ENCODE results near the gene SHC3. TPM values are rescaled to one million over a fixed set of nuclear protein-coding genes. Genes with fewer than 3 reads are reported as not detected.
A peak's percentile ranks its signal among the peaks of the same experiment; 100 is the strongest.

The SHC3 gene
- total and polyA plus RNA-seq, 2 of the 4 experiments (the other 2 are of a cell fraction), result 4.5 to 13.3 TPM

DNA sequence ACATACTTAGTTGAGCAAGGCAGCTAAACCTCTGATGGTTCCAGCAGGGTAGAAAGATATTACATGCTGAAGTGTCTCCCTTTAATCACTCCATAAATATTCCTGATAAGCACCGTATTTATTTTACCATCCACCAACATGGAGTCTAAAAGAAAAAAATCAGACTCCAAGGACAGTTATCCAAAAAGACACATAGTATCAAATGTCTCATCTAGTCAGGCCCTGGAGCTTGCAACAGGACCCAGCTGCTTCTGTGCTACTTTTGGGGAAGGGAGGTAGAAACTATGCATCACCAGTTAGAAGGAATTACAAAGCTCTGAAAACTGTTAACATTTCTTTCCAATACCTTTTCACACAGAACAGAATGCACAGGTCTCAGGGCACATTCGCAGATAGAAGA, 99.2 kb downstream of the SHC3 start:
- Histone ChIP-seq H4K20me1 (ENCODE audit: insufficient read depth, low read length) (no peaks in the 10 kb centered on the region), H3K9me1 (ENCODE audit: insufficient read depth, low read length) (peaks cover 10% of the 10 kb centered on the region), H3K18ac (ENCODE audit: low read depth, low read length) (no peak overlapping the region), H3K36me3 (ENCODE audit: control insufficient read depth, insufficient read depth, low read length) (peaks cover 7% of the 10 kb centered on the region), H3K4me3 (ENCODE audit: insufficient read depth, low read depth, low read length) (no peak overlapping the region), H3K79me1 (ENCODE audit: low read depth in 1 of 2, low read length in 2 of 2) (peaks cover 6 to 7% of the 10 kb centered on the region in 2 experiments; a peak in 3 of 4 replicates), H4K91ac (ENCODE audit: insufficient read depth, low read depth, low read length) (no peak overlapping the region), H2BK20ac (ENCODE audit: low read depth, low read length) (no peak overlapping the region), H3K4me2 (ENCODE audit: low read depth, low read length) (0 out of 2 replicates have a peak overlapping the region, but pooled peaks have one; percentile 10), H4K8ac (ENCODE audit: low read depth in 2 of 2, low read length in 2 of 2) (no peak overlapping the region), H3K4me1 (ENCODE audit: control insufficient read depth, insufficient read depth, low read length) (peaks cover 12% of the 10 kb centered on the region), H2AK5ac (ENCODE audit: low read depth, low read length) (no peak overlapping the region), H2BK120ac (ENCODE audit: low read depth, low read length) (no peak overlapping the region), H2AFZ (replicated peaks; ENCODE audit: low read length, poor library complexity) (no peak overlapping the region), H3K4ac (ENCODE audit: low read depth, low read length) (no peak overlapping the region), H3K9ac (ENCODE audit: low read depth, low read length) (no peak overlapping the region), H2BK5ac (ENCODE audit: low read depth, low read length, poor library complexity, severe bottlenecking) (no peak overlapping the region), H3K27ac (ENCODE audit: insufficient read depth, low read length) (no peak overlapping the region), H3K9me3 (ENCODE audit: control insufficient read depth, insufficient read depth, low read length) (no peaks in the 10 kb centered on the region; the same call in 1 of the 2 replicates), H4K5ac (ENCODE audit: low read depth, low read length) (no peak overlapping the region), H3K56ac (ENCODE audit: extremely low read depth, insufficient read depth, low read length) (no peak overlapping the region), H2AK9ac (replicated peaks; ENCODE audit: low read depth, low read length, poor library complexity) (no peak overlapping the region), H3K23ac (ENCODE audit: low read depth, low read length) (no peak overlapping the region), H2BK15ac (ENCODE audit: low read depth, low read length) (no peak overlapping the region), H3K27me3 (ENCODE audit: control insufficient read depth, insufficient read depth, low read length) (no peaks in the 10 kb centered on the region), H3K14ac (replicated peaks; ENCODE audit: low read depth, low read length) (no peak overlapping the region)
- DNase-seq (peak; percentile 61), ATAC-seq (ENCODE audit: low read depth) (peak; percentile 70)
- dilution Hi-C loops (cut with HindIII; ENCODE audit: low sequenced_read_pairs, unreplicated experiment) (no loop called here), in situ Hi-C loops (cut with MboI; ENCODE audit: low sequenced_read_pairs) (no loop called here), intact Hi-C loops (cut with micrococcal nuclease) (loop anchor here (1.0 kb wide), 1 partner anchor 98 kb away; no protein-coding TSS in a partner anchor)
- no peak for TF ChIP-seq MAFK (IDR thresholded peaks at IDR 0.05; ENCODE audit: low read depth, low read length)
- ChIA-PET CTCF (no interaction called here), POLR2A (ENCODE audit: unreplicated experiment) (no interaction called here)
- WGBS, 2 experiments (ENCODE audit: extremely low coverage in 2 of 2, insufficient read length in 1 of 2), result 33% methylated on average over 1 of the region's 2 CpGs; no CpG with 5 or more reads in 1 of the 2 experiments
- no TSS peak for BruUV-seq (replicated peaks)
